Transverse colon (tissue), 3 donors: ENCODE measurements around the gene TRIM65.

Source experiments
- POLR2A ChIP-seq: fragments of 450-650 bp; IDR thresholded peaks from one replicate; pipeline ENCODE4 v1.6.1; 2016; ENCODE audit warnings: antibody characterized with exemption, mild to moderate bottlenecking, moderate library complexity
- TF ChIP-seq, protein P1 (sequence below), 5 experiments: fragments of 200-600 bp in 3 of 5; fragments of 450-650 bp in 2 of 5; sonication (generic) in 3 of 5; IDR thresholded peaks; 1 replicate in 2 of 5; 2 replicates in 3 of 5; pipeline ENCODE4 v1.5.1; 2016 to 2017; ENCODE audit warnings: antibody characterized with exemption in 5 of 5, inconsistent platforms in 3 of 5, mild to moderate bottlenecking in 2 of 5, moderate library complexity in 1 of 5

DNA sequence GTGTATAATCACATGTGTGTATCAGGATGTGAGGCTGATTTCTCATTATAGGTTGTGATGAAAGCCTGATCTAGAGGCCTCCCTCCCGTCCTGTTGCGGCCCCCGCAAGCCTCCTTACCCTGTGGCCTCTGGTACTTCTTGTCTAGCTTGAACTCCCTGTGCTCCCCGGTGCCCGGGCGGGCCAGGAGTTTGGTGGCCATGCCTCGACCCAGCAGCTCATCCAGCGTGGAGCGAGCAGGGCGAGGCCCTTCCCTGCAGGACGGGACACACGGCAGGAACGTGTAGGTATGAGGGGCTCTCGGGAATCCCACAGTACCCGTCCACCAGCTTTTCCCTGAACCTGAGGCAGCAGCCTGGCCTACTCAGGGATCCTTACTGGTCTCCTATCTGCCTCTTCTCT is 29.2 kb upstream of the TRIM65 start:
- TF ChIP-seq, protein P1, sequence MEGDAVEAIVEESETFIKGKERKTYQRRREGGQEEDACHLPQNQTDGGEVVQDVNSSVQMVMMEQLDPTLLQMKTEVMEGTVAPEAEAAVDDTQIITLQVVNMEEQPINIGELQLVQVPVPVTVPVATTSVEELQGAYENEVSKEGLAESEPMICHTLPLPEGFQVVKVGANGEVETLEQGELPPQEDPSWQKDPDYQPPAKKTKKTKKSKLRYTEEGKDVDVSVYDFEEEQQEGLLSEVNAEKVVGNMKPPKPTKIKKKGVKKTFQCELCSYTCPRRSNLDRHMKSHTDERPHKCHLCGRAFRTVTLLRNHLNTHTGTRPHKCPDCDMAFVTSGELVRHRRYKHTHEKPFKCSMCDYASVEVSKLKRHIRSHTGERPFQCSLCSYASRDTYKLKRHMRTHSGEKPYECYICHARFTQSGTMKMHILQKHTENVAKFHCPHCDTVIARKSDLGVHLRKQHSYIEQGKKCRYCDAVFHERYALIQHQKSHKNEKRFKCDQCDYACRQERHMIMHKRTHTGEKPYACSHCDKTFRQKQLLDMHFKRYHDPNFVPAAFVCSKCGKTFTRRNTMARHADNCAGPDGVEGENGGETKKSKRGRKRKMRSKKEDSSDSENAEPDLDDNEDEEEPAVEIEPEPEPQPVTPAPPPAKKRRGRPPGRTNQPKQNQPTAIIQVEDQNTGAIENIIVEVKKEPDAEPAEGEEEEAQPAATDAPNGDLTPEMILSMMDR (IDR thresholded peaks at IDR 0.05): no peak
- no peak for TF ChIP-seq POLR2A
